ENCODE results near the gene AK8.

DNA sequence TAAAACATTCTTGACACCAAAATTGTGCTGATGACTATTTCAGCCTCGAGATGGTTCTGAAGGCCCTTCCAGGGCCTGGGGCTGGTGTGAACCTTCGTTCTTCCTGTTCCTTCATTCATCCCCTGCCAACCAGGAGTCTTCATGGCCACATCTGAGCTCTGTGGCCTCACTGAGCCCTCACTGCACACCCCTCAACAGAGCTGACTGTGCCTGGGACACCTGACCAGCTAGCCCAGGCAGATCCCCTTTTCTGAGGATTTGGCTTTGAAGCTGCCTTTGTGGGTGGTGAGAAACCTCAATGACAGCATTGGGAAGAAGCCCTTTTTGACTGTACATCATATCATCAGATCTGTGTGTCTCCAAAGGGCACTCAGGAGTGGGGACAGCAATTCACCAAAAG is 13.8 kb downstream of the AK8 start:
- TF ChIP-seq EP300 (IDR thresholded peaks at IDR 0.05; ENCODE audit: low read depth), result no peak
- TF ChIP-seq, protein P1, sequence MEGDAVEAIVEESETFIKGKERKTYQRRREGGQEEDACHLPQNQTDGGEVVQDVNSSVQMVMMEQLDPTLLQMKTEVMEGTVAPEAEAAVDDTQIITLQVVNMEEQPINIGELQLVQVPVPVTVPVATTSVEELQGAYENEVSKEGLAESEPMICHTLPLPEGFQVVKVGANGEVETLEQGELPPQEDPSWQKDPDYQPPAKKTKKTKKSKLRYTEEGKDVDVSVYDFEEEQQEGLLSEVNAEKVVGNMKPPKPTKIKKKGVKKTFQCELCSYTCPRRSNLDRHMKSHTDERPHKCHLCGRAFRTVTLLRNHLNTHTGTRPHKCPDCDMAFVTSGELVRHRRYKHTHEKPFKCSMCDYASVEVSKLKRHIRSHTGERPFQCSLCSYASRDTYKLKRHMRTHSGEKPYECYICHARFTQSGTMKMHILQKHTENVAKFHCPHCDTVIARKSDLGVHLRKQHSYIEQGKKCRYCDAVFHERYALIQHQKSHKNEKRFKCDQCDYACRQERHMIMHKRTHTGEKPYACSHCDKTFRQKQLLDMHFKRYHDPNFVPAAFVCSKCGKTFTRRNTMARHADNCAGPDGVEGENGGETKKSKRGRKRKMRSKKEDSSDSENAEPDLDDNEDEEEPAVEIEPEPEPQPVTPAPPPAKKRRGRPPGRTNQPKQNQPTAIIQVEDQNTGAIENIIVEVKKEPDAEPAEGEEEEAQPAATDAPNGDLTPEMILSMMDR (IDR thresholded peaks at IDR 0.05), result no peak

All from transverse colon (tissue), 3 donors.